Measurements from ENCODE around the gene KRT35. TPM values are rescaled to one million over a fixed set of nuclear protein-coding genes. Genes with fewer than 3 reads are reported as not detected.

The KRT35 gene
- total and polyA plus RNA-seq, 2 experiments from 2014 or later = not detected

GRCh38 chr17:41527063-41528023, 46.4 kb upstream of the KRT35 start:
- no peaks in the 10 kb centered on the region; the same call in 2 of the 3 replicates for H3K9me3 Mint-ChIP-seq
- H2AFZ ChIP-seq = peak overlapping the region; percentile 81

GRCh38 chr17:41524261-41524660, 43.3 kb upstream of the KRT35 start:
- H3K27ac ChIP-seq (ENCODE audit: low read depth) = no peak overlapping the region
- peaks cover 9% of the 10 kb centered on the region; the same call in 1 of the 2 replicates for H4K20me1 ChIP-seq (replicated peaks; ENCODE audit: insufficient read depth)
- H3K27me3 ChIP-seq (ENCODE audit: insufficient read depth) = no peaks in the 10 kb centered on the region
- ATAC-seq (no peak), DNase-seq (ENCODE audit: low spot score) (no peak)
- no peak overlapping the region for H3K4me3 ChIP-seq
- 0 out of 2 replicates have a peak, but pooled peaks cover 4% of the 10 kb centered on the region for H3F3A ChIP-seq (replicated peaks; ENCODE audit: low read depth)
- no peak overlapping the region for H3K4me2 ChIP-seq
- H3K36me3 ChIP-seq (ENCODE audit: insufficient read depth) = 0 out of 2 replicates have a peak, but pooled peaks cover 9% of the 10 kb centered on the region
- H3K36me3 Mint-ChIP-seq (ENCODE audit: low read depth) = peaks cover 40% of the 10 kb centered on the region
- peaks cover 22% of the 10 kb centered on the region for H3K4me1 ChIP-seq (ENCODE audit: insufficient read depth)
- no peaks in the 10 kb centered on the region; the same call in 2 of the 3 replicates for H3K9me3 Mint-ChIP-seq
- H3K4me3 Mint-ChIP-seq = no peak overlapping the region
- H3K9me2 ChIP-seq (ENCODE audit: insufficient read depth) = no peaks in the 10 kb centered on the region
- peaks cover 36% of the 10 kb centered on the region for H3K4me1 Mint-ChIP-seq
- no peak overlapping the region for H3K27ac Mint-ChIP-seq
- peaks cover 11% of the 10 kb centered on the region for H3K79me2 ChIP-seq (replicated peaks; ENCODE audit: insufficient read depth)
- H2AFZ ChIP-seq = no peak overlapping the region
- H3K27me3 Mint-ChIP-seq (ENCODE audit: insufficient read depth, low read depth, poor library complexity) = peaks cover 25% of the 10 kb centered on the region
- TF ChIP-seq ZNF462 (CRISPR knock-in tag; IDR thresholded peaks at IDR 0.05) = no peak
- no peak for TF ChIP-seq REST (IDR thresholded peaks at IDR 0.05; ENCODE audit: unreplicated experiment)

More at GRCh38 chr17:41527063-41528023, 46.4 kb upstream of the KRT35 start:
- peak; percentile 56 for ATAC-seq
- Histone ChIP-seq H3K27ac (ENCODE audit: low read depth) (peak overlapping the region; percentile 88; the same call in 1 of the 2 replicates), H3K27me3 (ENCODE audit: insufficient read depth) (no peaks in the 10 kb centered on the region), H3K9me2 (ENCODE audit: insufficient read depth) (no peaks in the 10 kb centered on the region), H3K4me2 (peak overlapping the region; percentile 92), H3K79me2 (replicated peaks; ENCODE audit: insufficient read depth) (peaks cover 11% of the 10 kb centered on the region), H3K4me1 (ENCODE audit: insufficient read depth) (peaks cover 16% of the 10 kb centered on the region), H4K20me1 (replicated peaks; ENCODE audit: insufficient read depth) (peaks cover 9% of the 10 kb centered on the region; the same call in 1 of the 2 replicates), H3F3A (replicated peaks; ENCODE audit: low read depth) (no peaks in the 10 kb centered on the region), H3K4me3 (peak overlapping the region; percentile 97), H3K36me3 (ENCODE audit: insufficient read depth) (0 out of 2 replicates have a peak, but pooled peaks cover 9% of the 10 kb centered on the region)
- peak overlapping the region; percentile 92 for H3K4me3 Mint-ChIP-seq
- peaks cover 40% of the 10 kb centered on the region for H3K36me3 Mint-ChIP-seq (ENCODE audit: low read depth)
- H3K27ac Mint-ChIP-seq = peak overlapping the region; percentile 98
- peaks cover 27% of the 10 kb centered on the region for H3K4me1 Mint-ChIP-seq
- TF ChIP-seq NANOG (IDR thresholded peaks at IDR 0.05; ENCODE audit: borderline replicate concordance) = no peak
- TF ChIP-seq CTCF (conservative IDR thresholded peaks at IDR 0.05; ENCODE audit: low read depth in 2 of 2) = 0 out of 4 replicates have a peak, but pooled peaks of 1 of the 2 experiments have one; percentile 11
- H3K27me3 Mint-ChIP-seq (ENCODE audit: insufficient read depth, low read depth, poor library complexity) = peaks cover 21% of the 10 kb centered on the region
- DNase-seq (ENCODE audit: low spot score) = peak; percentile 64

All from GM23338 (cell line).